H9 (cell line): ENCODE measurements around the gene AMH. TPM values are rescaled to one million over a fixed set of nuclear protein-coding genes. Genes with fewer than 3 reads are reported as not detected.

Experiments
- DNase-seq: peaks from one replicate; pipeline ENCODE4 v3.0.0-alpha.2; 2017
- H2AFZ ChIP-seq: one replicate; pipeline ENCODE4 v1.6.1; 2013; ENCODE audit warnings: mild to moderate bottlenecking, low read length, control low read depth, moderate library complexity
- H2AK5ac ChIP-seq: 2 replicates; pipeline ENCODE4 v1.6.1; 2013; ENCODE audit warnings: low read length, control low read depth, mixed read lengths; ENCODE audit not compliant: insufficient read length
- H2BK120ac ChIP-seq: one replicate; pipeline ENCODE4 v1.6.1; 2013; ENCODE audit warnings: low read depth, mild to moderate bottlenecking, low read length, control low read depth, inconsistent platforms; ENCODE audit not compliant: poor library complexity, severe bottlenecking
- H2BK12ac ChIP-seq: 2 replicates; pipeline ENCODE4 v1.6.1; 2013; ENCODE audit warnings: low read length, control low read depth, mixed read lengths, low read depth; ENCODE audit not compliant: insufficient read length
- H2BK15ac ChIP-seq: 2 replicates; pipeline ENCODE4 v1.6.1; 2013; ENCODE audit warnings: low read depth, low read length, control low read depth
- H2BK20ac ChIP-seq: one replicate; pipeline ENCODE4 v1.6.1; 2013; ENCODE audit warnings: low read depth, mild to moderate bottlenecking, low read length, control low read depth, inconsistent platforms; ENCODE audit not compliant: poor library complexity, severe bottlenecking
- H2BK5ac ChIP-seq: 2 replicates; pipeline ENCODE4 v1.6.1; 2013; ENCODE audit warnings: low read length, control low read depth, mixed read lengths; ENCODE audit not compliant: insufficient read length
- H3K14ac ChIP-seq: 2 replicates; pipeline ENCODE4 v1.6.1; 2013; ENCODE audit warnings: low read length, control low read depth; ENCODE audit not compliant: insufficient read depth
- H3K18ac ChIP-seq: 2 replicates; pipeline ENCODE4 v1.6.1; 2013; ENCODE audit warnings: low read depth, mild to moderate bottlenecking, mixed read lengths, low read length, control low read depth; ENCODE audit not compliant: insufficient read length
- H3K23ac ChIP-seq: 2 replicates; pipeline ENCODE4 v1.6.1; 2013; ENCODE audit warnings: low read length, control low read depth, mixed read lengths, low read depth; ENCODE audit not compliant: insufficient read length
- H3K23me2 ChIP-seq: 2 replicates; pipeline ENCODE4 v1.6.1; 2013; ENCODE audit warnings: low read depth, mild to moderate bottlenecking, mixed read lengths, low read length, control low read depth; ENCODE audit not compliant: insufficient read length, poor library complexity, severe bottlenecking
- H3K27ac ChIP-seq: 2 replicates; pipeline ENCODE4 v1.5.1; 2013; ENCODE audit warnings: low read length, control low read depth, mixed read lengths, low read depth; ENCODE audit not compliant: insufficient read length
- H3K27me3 ChIP-seq: 2 replicates; pipeline ENCODE4 v1.6.1; 2013; ENCODE audit warnings: low read length, control low read depth, inconsistent platforms; ENCODE audit not compliant: insufficient read depth
- H3K4ac ChIP-seq: 2 replicates; pipeline ENCODE4 v1.6.1; 2013; ENCODE audit warnings: low read depth, mild to moderate bottlenecking, control low read depth, inconsistent platforms, low read length, moderate library complexity
- H3K4me1 ChIP-seq: 2 replicates; pipeline ENCODE4 v1.6.1; 2013; ENCODE audit warnings: low read length, control low read depth, inconsistent platforms; ENCODE audit not compliant: insufficient read depth
- H3K4me2 ChIP-seq: 2 replicates; pipeline ENCODE4 v1.6.1; 2013; ENCODE audit warnings: low read length, control low read depth, mixed read lengths; ENCODE audit not compliant: insufficient read length, insufficient read depth
- H3K56ac ChIP-seq: 2 replicates; pipeline ENCODE4 v1.6.1; 2013; ENCODE audit warnings: low read depth, mild to moderate bottlenecking, mixed read lengths, low read length, control low read depth; ENCODE audit not compliant: insufficient read length
- H3K79me1 ChIP-seq: 2 replicates; pipeline ENCODE4 v1.6.1; 2013; ENCODE audit warnings: low read depth, mild to moderate bottlenecking, moderate library complexity, low read length, control low read depth, inconsistent platforms; ENCODE audit not compliant: insufficient read depth, poor library complexity, severe bottlenecking
- H3K79me2 ChIP-seq: 2 replicates; pipeline ENCODE4 v1.6.1; 2013; ENCODE audit warnings: low read length, control low read depth, inconsistent platforms; ENCODE audit not compliant: insufficient read depth
- H3K9ac ChIP-seq: 2 replicates; pipeline ENCODE4 v1.6.1; 2013; ENCODE audit warnings: low read length, control low read depth, mixed read lengths; ENCODE audit not compliant: insufficient read length; ENCODE audit errors: extremely low read depth
- H3K9me3 ChIP-seq: one replicate; pipeline ENCODE4 v1.6.1; 2013; ENCODE audit warnings: low read depth, low read length, inconsistent platforms; ENCODE audit not compliant: control insufficient read depth
- H3T11ph ChIP-seq: one replicate; pipeline ENCODE4 v1.6.1; 2013; ENCODE audit warnings: mild to moderate bottlenecking, low read length, control low read depth, inconsistent platforms
- H4K20me1 ChIP-seq: one replicate; pipeline ENCODE4 v1.6.1; 2013; ENCODE audit not compliant: control insufficient read depth, insufficient read length, insufficient read depth
- H4K5ac ChIP-seq: 2 replicates; pipeline ENCODE4 v1.6.1; 2013; ENCODE audit warnings: low read depth, mild to moderate bottlenecking, mixed read lengths, low read length, control low read depth; ENCODE audit not compliant: insufficient read length
- H4K8ac ChIP-seq: replicated peaks from 2 replicates; pipeline ENCODE4 v1.6.1; 2013; ENCODE audit warnings: low read length, control low read depth, mixed read lengths, low read depth; ENCODE audit not compliant: insufficient read length
- H4K91ac ChIP-seq: 2 replicates; pipeline ENCODE4 v1.6.1; 2013; ENCODE audit warnings: low read depth, mild to moderate bottlenecking, moderate library complexity, mixed read lengths, low read length, control low read depth; ENCODE audit not compliant: insufficient read length
- H3K27ac Mint-ChIP-seq, 3 experiments: 2 replicates in 2 of 3; 3 replicates in 1 of 3; pipeline ENCODE4 v1.8.0; 2020 to 2021; ENCODE audit warnings: mixed read lengths in 3 of 3, mild to moderate bottlenecking in 1 of 3, moderate library complexity in 1 of 3
- H3K27me3 Mint-ChIP-seq: 2 replicates; pipeline ENCODE4 v1.8.0; 2021; ENCODE audit warnings: low read depth, mild to moderate bottlenecking, moderate library complexity, mixed read lengths
- H3K36me3 Mint-ChIP-seq, 3 experiments: 2 replicates in 2 of 3; 3 replicates in 1 of 3; pipeline ENCODE4 v1.8.0; 2020 to 2021; ENCODE audit warnings: low read depth in 3 of 3, mixed read lengths in 3 of 3; ENCODE audit not compliant: insufficient read depth in 1 of 3
- H3K4me1 Mint-ChIP-seq, 2 experiments: 2 replicates each; pipeline ENCODE4 v1.8.0; 2020; ENCODE audit warnings: mixed read lengths in 2 of 2
- H3K4me3 Mint-ChIP-seq, 2 experiments: 2 replicates in 1 of 2; 3 replicates in 1 of 2; pipeline ENCODE4 v1.8.0; 2020 to 2021; ENCODE audit warnings: mild to moderate bottlenecking in 2 of 2, mixed read lengths in 2 of 2, moderate library complexity in 1 of 2
- H3K9me3 Mint-ChIP-seq, 2 experiments: 2 replicates in 1 of 2; 3 replicates in 1 of 2; pipeline ENCODE4 v1.8.0; 2020; ENCODE audit warnings: mild to moderate bottlenecking in 2 of 2, mixed read lengths in 2 of 2, moderate library complexity in 1 of 2
- WGBS: extraction: QIAGEN DNeasy Blood & Tissue Kit; methylation state at CpG from one replicate; pipeline ENCODE4 v1.1.7; 2013; ENCODE audit warnings: missing lambda C conversion rate, low lambda C conversion rate, mixed read lengths; ENCODE audit not compliant: insufficient read length; ENCODE audit errors: extremely low coverage; 5-methylcytosine and 5-hydroxymethylcytosine counted together
- total RNA-seq: library from RNA; stranded (reverse); gene quantifications from 2 replicates; pipeline ENCODE4 v1.2.1, GENCODE V29; 2021
- TF ChIP-seq, protein P1 (sequence below): fragments of 200-600 bp; sonication (generic); conservative IDR thresholded peaks from 3 replicates; pipeline ENCODE4 v1.8.0; 2021; ENCODE audit warnings: antibody characterized with exemption, mild to moderate bottlenecking

Gene AMH
- total RNA-seq, 1 experiment from 2014 or later = 70.7 TPM

DNA sequence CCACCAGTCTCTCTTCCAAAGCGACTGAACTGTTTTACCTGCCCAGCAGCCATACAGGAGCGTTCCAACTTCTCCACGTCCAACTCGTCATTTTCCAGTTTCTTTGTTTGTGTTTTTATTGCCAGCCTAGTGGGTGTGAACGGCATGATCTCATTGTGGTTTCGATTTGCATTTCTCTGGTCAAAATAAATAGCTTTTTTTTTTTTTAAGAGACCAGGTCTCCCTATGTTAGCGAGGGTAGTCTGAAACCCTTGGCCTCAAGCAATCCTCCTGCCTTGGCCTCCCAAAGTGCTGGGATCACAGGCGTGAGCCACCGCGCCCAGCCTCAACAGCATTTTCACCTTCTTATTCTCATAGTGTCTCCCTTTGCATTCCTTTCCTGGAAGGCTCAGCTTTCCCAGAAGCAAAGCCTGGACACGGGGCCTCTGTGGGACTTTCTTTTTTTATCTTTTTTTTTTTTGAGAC lies 11.2 kb downstream of the AMH start:
- Histone ChIP-seq H2BK5ac (no peak overlapping the region), H3K9ac (no peak overlapping the region)
- TF ChIP-seq, protein P1, sequence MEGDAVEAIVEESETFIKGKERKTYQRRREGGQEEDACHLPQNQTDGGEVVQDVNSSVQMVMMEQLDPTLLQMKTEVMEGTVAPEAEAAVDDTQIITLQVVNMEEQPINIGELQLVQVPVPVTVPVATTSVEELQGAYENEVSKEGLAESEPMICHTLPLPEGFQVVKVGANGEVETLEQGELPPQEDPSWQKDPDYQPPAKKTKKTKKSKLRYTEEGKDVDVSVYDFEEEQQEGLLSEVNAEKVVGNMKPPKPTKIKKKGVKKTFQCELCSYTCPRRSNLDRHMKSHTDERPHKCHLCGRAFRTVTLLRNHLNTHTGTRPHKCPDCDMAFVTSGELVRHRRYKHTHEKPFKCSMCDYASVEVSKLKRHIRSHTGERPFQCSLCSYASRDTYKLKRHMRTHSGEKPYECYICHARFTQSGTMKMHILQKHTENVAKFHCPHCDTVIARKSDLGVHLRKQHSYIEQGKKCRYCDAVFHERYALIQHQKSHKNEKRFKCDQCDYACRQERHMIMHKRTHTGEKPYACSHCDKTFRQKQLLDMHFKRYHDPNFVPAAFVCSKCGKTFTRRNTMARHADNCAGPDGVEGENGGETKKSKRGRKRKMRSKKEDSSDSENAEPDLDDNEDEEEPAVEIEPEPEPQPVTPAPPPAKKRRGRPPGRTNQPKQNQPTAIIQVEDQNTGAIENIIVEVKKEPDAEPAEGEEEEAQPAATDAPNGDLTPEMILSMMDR = no peak

More for the DNA sequence above, 11.2 kb downstream of the AMH start:
- no peak for DNase-seq
- Histone ChIP-seq H4K5ac (no peak overlapping the region), H3K18ac (no peak overlapping the region), H2AFZ (no peak overlapping the region), H3K27ac (no peak overlapping the region), H3K4ac (no peak overlapping the region), H2BK120ac (no peak overlapping the region), H3K23ac (no peak overlapping the region), H3K79me2 (no peaks in the 10 kb centered on the region), H4K91ac (no peak overlapping the region), H3T11ph (no peak overlapping the region), H2AK5ac (no peak overlapping the region), H4K8ac (no peak overlapping the region), H3K56ac (no peak overlapping the region), H2BK15ac (no peak overlapping the region), H3K4me2 (no peak overlapping the region), H2BK12ac (no peak overlapping the region), H4K20me1 (no peaks in the 10 kb centered on the region), H3K14ac (no peak overlapping the region), H3K27me3 (no peaks in the 10 kb centered on the region), H2BK20ac (no peak overlapping the region), H3K9me3 (no peaks in the 10 kb centered on the region), H3K4me1 (no peaks in the 10 kb centered on the region), H3K23me2 (no peaks in the 10 kb centered on the region), H3K79me1 (no peaks in the 10 kb centered on the region)
- no peaks in the 10 kb centered on the region for H3K36me3 Mint-ChIP-seq
- H3K4me1 Mint-ChIP-seq = no peaks in the 10 kb centered on the region
- H3K27me3 Mint-ChIP-seq = peaks cover 17% of the 10 kb centered on the region
- peak overlapping the region in 1 of 2 experiments; percentile 18; a peak in 1 of 5 replicates for H3K4me3 Mint-ChIP-seq
- no peaks in the 10 kb centered on the region for H3K9me3 Mint-ChIP-seq
- WGBS = no CpG with 5 or more reads among the region's 11 CpGs
- H3K27ac Mint-ChIP-seq = no peak overlapping the region
